Sigmoid colon (tissue), 4 donors: ENCODE results near the gene TOP1.

ENCODE experiments used
- CTCF ChIP-seq, 4 experiments: fragments of 450-650 bp in 3 of 4; fragments of 200-600 bp in 1 of 4; IDR thresholded peaks; one replicate each; pipeline ENCODE4 v1.5.1; 2016 to 2019; ENCODE audit warnings: antibody characterized with exemption in 4 of 4, mild to moderate bottlenecking in 3 of 4, moderate library complexity in 2 of 4
- EP300 ChIP-seq, 4 donors: sonication (generic); formaldehyde crosslinking; IDR thresholded peaks; one replicate each; pipeline ENCODE4 v1.6.1; 2017; ENCODE audit warnings: antibody characterized with exemption in 4 of 4
- POLR2AphosphoS5 ChIP-seq, 4 donors: sonication (generic); formaldehyde crosslinking; IDR thresholded peaks; one replicate each; pipeline ENCODE4 v1.6.1; 2017; ENCODE audit warnings: antibody characterized with exemption in 4 of 4

- TF ChIP-seq CTCF (IDR thresholded peaks at IDR 0.05) = no peak
- TF ChIP-seq EP300 (IDR thresholded peaks at IDR 0.05) = no peak
- no peak for TF ChIP-seq POLR2AphosphoS5 (IDR thresholded peaks at IDR 0.05)
These were observed 25.8 kb upstream of the TOP1 start for GRCh38 chr20:41002842-41003142.
